HAP-1 (cell line): ENCODE measurements around the gene PDAP1.
"Not testable (repeated sequence)": the region's sequence is repeated elsewhere in the genome, so short reads cannot be mapped to it uniquely, and the experiment has no call there.

Experiments used
- DNase-seq, 2 experiments: peaks; one replicate each; pipeline ENCODE4 v3.0.0-alpha.2; 2016 to 2020; ENCODE audit warnings: low spot score in 2 of 2
- H3K27me3 ChIP-seq: fragments of 250-450 bp; sonication (Bioruptor Pico); 2 replicates; pipeline ENCODE4 v1.5.1; 2020; ENCODE audit warnings: low read depth, mild to moderate bottlenecking, moderate library complexity
- H3K36me3 ChIP-seq: fragments of 250-450 bp; sonication (Bioruptor Pico); replicated peaks from 2 replicates; pipeline ENCODE4 v1.5.1; 2020; ENCODE audit warnings: mild to moderate bottlenecking
- H3K4me1 ChIP-seq: fragments of 250-450 bp; sonication (Bioruptor Pico); 2 replicates; pipeline ENCODE4 v1.5.1; 2020; ENCODE audit warnings: mild to moderate bottlenecking
- H3K4me3 ChIP-seq: fragments of 250-450 bp; sonication (Bioruptor Pico); 2 replicates; pipeline ENCODE4 v1.5.1; 2020; ENCODE audit warnings: mild to moderate bottlenecking, moderate library complexity
- H3K9me3 ChIP-seq: fragments of 250-450 bp; sonication (Bioruptor Pico); 2 replicates; pipeline ENCODE4 v1.5.1; 2020; ENCODE audit warnings: mild to moderate bottlenecking, moderate library complexity
- in situ Hi-C: fragments of 300-500 bp; cut with MboI; formaldehyde crosslinking; loops from 3 replicates; pipeline ENCODE4 v1.14.3; 2020; ENCODE audit warnings: low sequenced_read_pairs, inconsistent platforms, mixed read lengths

The PDAP1 gene

DNA sequence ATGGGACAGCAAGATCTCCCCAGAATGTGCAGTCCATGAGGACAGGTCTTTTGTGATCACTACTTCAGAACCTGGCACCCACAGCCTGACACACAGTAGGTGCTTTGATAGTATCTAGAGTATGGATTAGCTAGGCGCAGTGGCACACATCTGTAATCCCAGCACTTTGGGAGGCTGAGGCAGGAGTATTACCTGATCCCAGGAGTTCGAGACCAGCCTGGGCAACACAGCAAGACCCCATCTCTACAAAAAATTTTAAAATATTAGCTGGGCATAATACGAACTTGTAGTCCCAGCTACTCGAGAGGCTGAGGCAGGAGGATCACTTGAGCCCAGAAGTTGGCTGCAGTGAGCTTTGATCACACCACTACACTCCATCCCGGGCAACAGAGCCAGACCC, 56.1 kb downstream of the PDAP1 start:
- no peak for DNase-seq
- in situ Hi-C loops: no loop called here
- Histone ChIP-seq H3K4me3 (no peak overlapping the region), H3K4me1 (no peaks in the 10 kb centered on the region), H3K27me3 (no peaks in the 10 kb centered on the region), H3K36me3 (peaks cover 64% of the 10 kb centered on the region), H3K9me3 (no peaks in the 10 kb centered on the region)

DNA sequence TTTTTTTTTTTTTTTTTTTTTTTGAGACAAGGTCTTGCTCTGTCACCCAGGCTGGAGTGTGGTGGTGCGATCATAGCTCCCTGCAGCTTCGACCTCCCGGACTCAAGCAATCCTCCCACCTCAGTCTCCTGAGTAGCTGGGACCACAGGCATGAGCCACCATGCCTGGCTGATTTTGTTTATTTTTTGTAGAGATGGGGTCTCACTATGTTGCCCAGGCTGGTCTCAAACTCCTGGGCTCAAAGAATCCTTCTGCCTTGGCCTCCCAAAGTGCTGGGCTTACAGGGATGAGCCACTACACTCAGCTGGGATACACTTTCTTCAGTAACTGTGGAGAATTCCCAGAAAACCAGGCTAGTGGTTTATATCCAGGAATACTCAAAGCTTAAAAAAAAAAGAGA, 57.8 kb downstream of the PDAP1 start:
- H3K27me3 ChIP-seq, DNase-seq, H3K4me3 ChIP-seq, H3K9me3 ChIP-seq, H3K4me1 ChIP-seq, in situ Hi-C loops: not testable (repeated sequence)
- peaks cover 68% of the 10 kb centered on the region for H3K36me3 ChIP-seq
